NCI-H526 (cell line): ENCODE measurements around the gene SMARCB1.

Experiments used
- DNase-seq, 2 experiments: peaks; one replicate each; lab custom pipeline; 2025; lab: John Stamatoyannopoulos, UW

SMARCB1 gene

GRCh38 chr22:23762842-23763578 lies 23.8 kb upstream of the SMARCB1 start, which contains the start of gene C22orf15:
Gene C22orf15, plus strand, starts transcription at chr22:23762990. Its CDS starts 317 bp downstream, at chr22:23763307.
- peak in 1 of 2 experiments; percentile 19 for DNase-seq

- DNase-seq: no peak
Measured at GRCh38 chr22:23763579-23763945, 23.2 kb upstream of the SMARCB1 start.

GRCh38 chr22:23763954-23764353 lies 22.8 kb upstream of the SMARCB1 start:
- DNase-seq: no peak

GRCh38 chr22:23764899-23765881 lies 21.6 kb upstream of the SMARCB1 start:
- no peak for DNase-seq

- DNase-seq: no peak
Measured at GRCh38 chr22:23767303-23767672, 19.5 kb upstream of the SMARCB1 start.

GRCh38 chr22:23767673-23768548 lies 18.9 kb upstream of the SMARCB1 start, which contains the start of gene CHCHD10:
Gene CHCHD10, minus strand, starts transcription at chr22:23767972. Its CDS starts 98 bp downstream, at chr22:23767874.
- DNase-seq: peak; percentile 23 to 73

- no peak for DNase-seq
Measured at GRCh38 chr22:23769321-23769965, 17.3 kb upstream of the SMARCB1 start.

GRCh38 chr22:23772315-23772648 lies 14.5 kb upstream of the SMARCB1 start:
- DNase-seq: no peak

- DNase-seq: peak in 1 of 2 experiments; percentile 69
Measured at GRCh38 chr22:23772649-23773473, 13.9 kb upstream of the SMARCB1 start, which contains the start of gene MMP11. Gene MMP11, plus strand, starts transcription at chr22:23772849. Its CDS starts 22 bp downstream, at chr22:23772871.

- DNase-seq: no peak
Measured at GRCh38 chr22:23773483-23774113, 13.2 kb upstream of the SMARCB1 start.

- DNase-seq: no peak
Measured at GRCh38 chr22:23774114-23774921, 12.4 kb upstream of the SMARCB1 start.

- no peak for DNase-seq
Measured at GRCh38 chr22:23774922-23775436, 11.8 kb upstream of the SMARCB1 start.

- DNase-seq: no peak
Measured at GRCh38 chr22:23775779-23776375, 10.9 kb upstream of the SMARCB1 start.

GRCh38 chr22:23777776-23778576 lies 8.8 kb upstream of the SMARCB1 start:
- DNase-seq: no peak

- DNase-seq: no peak
Measured at GRCh38 chr22:23778577-23778900, 8.2 kb upstream of the SMARCB1 start.

- no peak for DNase-seq
Measured at GRCh38 chr22:23779083-23779482, 7.7 kb upstream of the SMARCB1 start.

GRCh38 chr22:23779731-23780130 lies 7.0 kb upstream of the SMARCB1 start:
- DNase-seq: no peak
